Fibroblast of the conjunctiva (primary cell): ENCODE data around the gene TRIM24.
"Not testable (repeated sequence)": the region's sequence is repeated elsewhere in the genome, so short reads cannot be mapped to it uniquely, and the experiment has no call there.

ENCODE experiments used
- DNase-seq: peaks from one replicate; pipeline ENCODE4 v3.0.0-alpha.2; 2010; ENCODE audit warnings: low read depth

Gene TRIM24

GRCh38 chr7:138493535-138493934 lies 33.5 kb downstream of the TRIM24 start:
- no peak for DNase-seq

GRCh38 chr7:138495485-138495884 lies 35.4 kb downstream of the TRIM24 start:
- DNase-seq: no peak

- no peak for DNase-seq
Observed at GRCh38 chr7:138499340-138499739, 39.3 kb downstream of the TRIM24 start.

- DNase-seq: not testable (repeated sequence)
Observed at GRCh38 chr7:138500303-138500702, 40.2 kb downstream of the TRIM24 start.

- DNase-seq: no peak
Observed at GRCh38 chr7:138500892-138501291, 40.8 kb downstream of the TRIM24 start.

GRCh38 chr7:138502023-138502767 lies 42.1 kb downstream of the TRIM24 start:
- no peak for DNase-seq

GRCh38 chr7:138505361-138505873 lies 45.4 kb downstream of the TRIM24 start:
- no peak for DNase-seq

GRCh38 chr7:138506764-138507163 lies 46.7 kb downstream of the TRIM24 start:
- DNase-seq: no peak

- no peak for DNase-seq
Observed at GRCh38 chr7:138510003-138510402, 49.9 kb downstream of the TRIM24 start.

GRCh38 chr7:138512092-138512858 lies 52.2 kb downstream of the TRIM24 start:
- DNase-seq: no peak

- DNase-seq: no peak
Observed at GRCh38 chr7:138512885-138513284, 52.8 kb downstream of the TRIM24 start.

- DNase-seq: no peak
Observed at GRCh38 chr7:138513344-138513871, 53.3 kb downstream of the TRIM24 start.

- DNase-seq: no peak
Observed at GRCh38 chr7:138514044-138514443, 54.0 kb downstream of the TRIM24 start.

- DNase-seq: no peak
Observed at GRCh38 chr7:138515001-138515528, 55.0 kb downstream of the TRIM24 start.

- DNase-seq: no peak
Observed at GRCh38 chr7:138519061-138519798, 59.2 kb downstream of the TRIM24 start.

- DNase-seq: no peak
Observed at GRCh38 chr7:138520742-138521141, 60.7 kb downstream of the TRIM24 start.

GRCh38 chr7:138521837-138522461 lies 61.9 kb downstream of the TRIM24 start:
- no peak for DNase-seq

- DNase-seq: no peak
Observed at GRCh38 chr7:138524259-138524658, 64.2 kb downstream of the TRIM24 start.

- no peak for DNase-seq
Observed at GRCh38 chr7:138525757-138526156, 65.7 kb downstream of the TRIM24 start.

GRCh38 chr7:138527746-138528223 lies 67.7 kb downstream of the TRIM24 start:
- DNase-seq: no peak

GRCh38 chr7:138536833-138537232 lies 76.8 kb downstream of the TRIM24 start:
- not testable (repeated sequence) for DNase-seq
